B cell (primary cell): Measurements from ENCODE around the gene FAM170B.

ENCODE experiments used
- CTCF ChIP-seq: fragments of 200-600 bp; IDR thresholded peaks from one replicate; pipeline ENCODE4 v1.8.0; 2022; ENCODE audit warnings: antibody characterized with exemption, mild to moderate bottlenecking
- EZH2 ChIP-seq: IDR thresholded peaks from 2 replicates; pipeline ENCODE4 v1.6.1; 2012; ENCODE audit warnings: borderline replicate concordance, low read depth, mild to moderate bottlenecking, moderate library complexity, low read length; ENCODE audit not compliant: insufficient read depth, poor library complexity, severe bottlenecking

DNA sequence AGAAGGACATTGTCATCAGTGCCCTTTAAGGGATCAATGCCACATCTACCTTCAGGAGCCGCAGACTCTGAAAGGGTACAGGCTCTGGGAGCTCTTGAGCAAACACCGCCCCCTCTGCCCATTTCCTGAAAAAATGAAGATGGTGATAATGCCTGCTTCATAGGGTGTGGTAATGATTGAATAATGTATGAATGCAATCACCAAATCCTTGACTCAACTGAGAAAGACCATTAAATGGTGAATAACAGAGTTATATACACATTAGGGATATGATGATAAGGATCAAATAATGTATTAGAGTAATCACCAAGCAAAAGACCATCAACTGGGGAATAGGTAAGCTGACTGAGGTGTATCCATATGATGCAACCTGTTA is 1.5 kb downstream of the FAM170B start:
- TF ChIP-seq CTCF (no peak), EZH2 (no peak)
